CD4-positive, alpha-beta T cell (primary cell): ENCODE data around the gene KCNJ15. TPM values are rescaled to one million over a fixed set of nuclear protein-coding genes. Genes with fewer than 3 reads are reported as not detected.

ENCODE experiments used
- ATAC-seq: fragments of 200-7000 bp; cut with Tn5 transposase; one replicate; pipeline ENCODE4 v1.10.0; 2022; ENCODE audit warnings: mild to moderate bottlenecking; ENCODE audit not compliant: poor library complexity
- CTCF ChIA-PET: fragments of 350-600 bp; sonication (Branson Sonifier 250); formaldehyde crosslinking; loops from one replicate; lab custom pipeline; 2021; ENCODE audit warnings: antibody characterized with exemption, inconsistent platforms; lab: Charles Lee
- POLR2A ChIA-PET: fragments of 350-600 bp; sonication (Branson Sonifier 250); formaldehyde crosslinking; loops from one replicate; lab custom pipeline; 2021; ENCODE audit warnings: antibody characterized with exemption, inconsistent platforms; lab: Charles Lee
- DNase-seq, 14 experiments: peaks; one replicate each; pipeline ENCODE4 v3.0.0-alpha.2; 2013 to 2020; ENCODE audit warnings: mixed read lengths in 2 of 14
- H3K27ac ChIP-seq, 2 donors: one replicate each; pipeline versions ENCODE4 v1.5.1 to v1.7.0; 2013; ENCODE audit warnings: low read length in 2 of 2, low read depth in 1 of 2, mild to moderate bottlenecking in 1 of 2
- H3K27me3 ChIP-seq, 2 experiments: 1 replicate in 1 of 2; 2 replicates in 1 of 2; pipeline versions ENCODE4 v1.6.1 to v1.7.0; 2013; ENCODE audit warnings: low read length in 2 of 2, control low read depth in 1 of 2, mild to moderate bottlenecking in 1 of 2, moderate library complexity in 1 of 2; ENCODE audit not compliant: insufficient read depth in 2 of 2, control insufficient read depth in 1 of 2
- H3K36me3 ChIP-seq: one replicate; pipeline ENCODE4 v1.6.1; 2013; ENCODE audit warnings: low read length, control low read depth; ENCODE audit not compliant: insufficient read depth
- H3K4me1 ChIP-seq: one replicate; pipeline ENCODE4 v1.6.1; 2013; ENCODE audit warnings: low read length, control low read depth; ENCODE audit not compliant: insufficient read depth
- H3K4me3 ChIP-seq: one replicate; pipeline ENCODE4 v1.5.1; 2013; ENCODE audit warnings: mild to moderate bottlenecking, low read length, moderate library complexity
- H3K9me3 ChIP-seq, 2 experiments: 1 replicate in 1 of 2; 2 replicates in 1 of 2; pipeline versions ENCODE4 v1.6.1 to v1.7.0; 2013; ENCODE audit warnings: low read length in 2 of 2, mild to moderate bottlenecking in 2 of 2, control low read depth in 1 of 2, moderate library complexity in 1 of 2; ENCODE audit not compliant: control insufficient read depth in 1 of 2, insufficient read depth in 1 of 2
- H3K27ac Mint-ChIP-seq: one replicate; pipeline ENCODE4 v1.8.0; 2020; ENCODE audit warnings: mixed read lengths
- H3K27me3 Mint-ChIP-seq: one replicate; pipeline ENCODE4 v1.8.0; 2021; ENCODE audit warnings: mixed read lengths
- H3K36me3 Mint-ChIP-seq: one replicate; pipeline ENCODE4 v1.8.0; 2021; ENCODE audit warnings: low read depth, mixed read lengths
- H3K4me1 Mint-ChIP-seq: one replicate; pipeline ENCODE4 v1.8.0; 2021; ENCODE audit warnings: low read depth, mixed read lengths
- H3K4me3 Mint-ChIP-seq: one replicate; pipeline ENCODE4 v1.8.0; 2020; ENCODE audit warnings: mild to moderate bottlenecking, mixed read lengths
- H3K9me3 Mint-ChIP-seq: one replicate; pipeline ENCODE4 v1.8.0; 2020; ENCODE audit warnings: mixed read lengths
- CTCF ChIP-seq: fragments of 200-600 bp; IDR thresholded peaks from one replicate; pipeline ENCODE4 v1.8.0; 2022; ENCODE audit warnings: antibody characterized with exemption, mild to moderate bottlenecking
- intact Hi-C, 2 experiments: fragments of 100-400 bp; cut with DNase I in 1 of 2; cut with micrococcal nuclease in 1 of 2; formaldehyde crosslinking; loops; one replicate each; pipeline versions ENCODE4 v1.15.1 to v1.9.0; 2023 to 2025; cut with DNase I, micrococcal nuclease
- total RNA-seq, 174 experiments: library from RNA in 2 of 174; stranded (reverse) in 2 of 174; gene quantifications; one replicate each; pipeline ENCODE4 v1.2.3 and lab custom pipeline; 2021 to 2026

KCNJ15 gene
- total RNA-seq, 2 experiments from 2014 or later = 0.19 TPM; not detected in 1

GRCh38 chr21:38266732-38267131 lies 9.9 kb downstream of the KCNJ15 start:
- DNase-seq = no peak
- ChIA-PET POLR2A (no interaction called here), CTCF (no interaction called here)
- no peak for ATAC-seq
- intact Hi-C loops = no loop called here
- Histone ChIP-seq H3K27ac (no peak overlapping the region), H3K4me1 (no peaks in the 10 kb centered on the region), H3K36me3 (no peaks in the 10 kb centered on the region), H3K9me3 (no peaks in the 10 kb centered on the region), H3K4me3 (no peak overlapping the region), H3K27me3 (no peaks in the 10 kb centered on the region)
- Mint-ChIP-seq H3K27me3 (peaks cover 5% of the 10 kb centered on the region), H3K4me1 (peaks cover 3% of the 10 kb centered on the region), H3K4me3 (no peak overlapping the region), H3K27ac (no peak overlapping the region), H3K36me3 (no peaks in the 10 kb centered on the region), H3K9me3 (no peaks in the 10 kb centered on the region)
- TF ChIP-seq CTCF = no peak

- H3K4me1 ChIP-seq = no peaks in the 10 kb centered on the region
- no peak for TF ChIP-seq CTCF
- H3K27me3 ChIP-seq = no peaks in the 10 kb centered on the region
- CTCF ChIA-PET = no interaction called here
- H3K4me3 ChIP-seq = no peak overlapping the region
- H3K9me3 Mint-ChIP-seq = no peaks in the 10 kb centered on the region
- no peaks in the 10 kb centered on the region for H3K9me3 ChIP-seq
- intact Hi-C loops = no loop called here
- peaks cover 5% of the 10 kb centered on the region for H3K27me3 Mint-ChIP-seq
- H3K36me3 Mint-ChIP-seq = no peaks in the 10 kb centered on the region
- H3K27ac Mint-ChIP-seq = no peak overlapping the region
- no peak overlapping the region for H3K4me3 Mint-ChIP-seq
- no peaks in the 10 kb centered on the region for H3K36me3 ChIP-seq
- ATAC-seq (no peak), DNase-seq (no peak)
- no peak overlapping the region for H3K27ac ChIP-seq
- POLR2A ChIA-PET = no interaction called here
- peaks cover 3% of the 10 kb centered on the region for H3K4me1 Mint-ChIP-seq
These were observed 10.5 kb downstream of the KCNJ15 start for GRCh38 chr21:38267136-38267755.

- no peaks in the 10 kb centered on the region for H3K36me3 Mint-ChIP-seq
- no peaks in the 10 kb centered on the region for H3K4me1 ChIP-seq
- no peaks in the 10 kb centered on the region for H3K9me3 Mint-ChIP-seq
- no peak overlapping the region for H3K4me3 ChIP-seq
- H3K36me3 ChIP-seq = no peaks in the 10 kb centered on the region
- no peaks in the 10 kb centered on the region for H3K27me3 ChIP-seq
- DNase-seq (no peak), ATAC-seq (no peak)
- ChIA-PET CTCF (no interaction called here), POLR2A (no interaction called here)
- intact Hi-C loops = no loop called here
- H3K27me3 Mint-ChIP-seq = peaks cover 5% of the 10 kb centered on the region
- no peak for TF ChIP-seq CTCF
- H3K9me3 ChIP-seq = no peaks in the 10 kb centered on the region
- H3K4me3 Mint-ChIP-seq = no peak overlapping the region
- no peak overlapping the region for H3K27ac ChIP-seq
- H3K4me1 Mint-ChIP-seq = peaks cover 3% of the 10 kb centered on the region
- H3K27ac Mint-ChIP-seq = no peak overlapping the region
These were observed 11.4 kb downstream of the KCNJ15 start for GRCh38 chr21:38267991-38268863.
